Measurements from ENCODE around the gene ITGB5. TPM values are rescaled to one million over a fixed set of nuclear protein-coding genes. Genes with fewer than 3 reads are reported as not detected.

The ITGB5 gene
- total and polyA plus RNA-seq, 2 donors (not counting 3 experiments of a cell fraction or from before 2014, with no cell fraction given), result 144 to 170 TPM

- Histone ChIP-seq H3K27me3 (ENCODE audit: control insufficient read depth in 2 of 2, insufficient read depth in 2 of 2, low read length in 2 of 2) (no peaks in the 10 kb centered on the region), H2AFZ (ENCODE audit: low read depth, low read length) (no peak overlapping the region), H3K4me2 (ENCODE audit: insufficient read depth, low read length) (no peak overlapping the region), H3K4me3 (replicated peaks in 1 of 3; ENCODE audit: insufficient read depth in 1 of 3, low read depth in 1 of 3, low read length in 3 of 3) (no peak overlapping the region), H3K9me3 (replicated peaks; ENCODE audit: control insufficient read depth, insufficient read depth, low read length) (no peaks in the 10 kb centered on the region), H3K4me1 (ENCODE audit: control insufficient read depth, extremely low read depth, insufficient read depth, low read length) (peaks cover 11% of the 10 kb centered on the region), H3K79me2 (ENCODE audit: control insufficient read depth, insufficient read depth, low read length) (no peaks in the 10 kb centered on the region), H3K9ac (replicated peaks; ENCODE audit: extremely low read depth, insufficient read depth, low read length) (no peak overlapping the region), H3K9me1 (replicated peaks; ENCODE audit: control insufficient read depth, extremely low read depth, insufficient read depth, low read length) (no peaks in the 10 kb centered on the region), H3K27ac (ENCODE audit: insufficient read depth, low read depth, low read length) (no peak overlapping the region), H4K20me1 (replicated peaks; ENCODE audit: control insufficient read depth, extremely low read depth, insufficient read depth, low read length) (no peaks in the 10 kb centered on the region), H3K36me3 (ENCODE audit: control insufficient read depth in 2 of 2, extremely low read depth in 1 of 2, insufficient read depth in 2 of 2, low read length in 2 of 2) (no peaks in the 10 kb centered on the region)
- no peak for TF ChIP-seq MYC (IDR thresholded peaks at IDR 0.05; ENCODE audit: low read depth, low read length)
- no peak for TF ChIP-seq CTCF (IDR thresholded peaks at IDR 0.05; ENCODE audit: extremely low read depth in 1 of 2, insufficient read depth in 1 of 2, low read depth in 1 of 2, low read length in 2 of 2)
- TF ChIP-seq MAX (IDR thresholded peaks at IDR 0.05; ENCODE audit: insufficient read depth, insufficient read length), result no peak
- no peak for TF ChIP-seq GATA2 (IDR thresholded peaks at IDR 0.05; ENCODE audit: insufficient read depth, insufficient read length, low read depth, low read length)
- no peak for TF ChIP-seq JUN (IDR thresholded peaks at IDR 0.05; ENCODE audit: borderline replicate concordance, insufficient read depth, insufficient read length, low read depth)
- no peak for TF ChIP-seq POLR2A (IDR thresholded peaks at IDR 0.05; ENCODE audit: low read depth, low read length)
- no peak for TF ChIP-seq FOS (IDR thresholded peaks at IDR 0.05; ENCODE audit: borderline replicate concordance, insufficient read depth, low read length)
- no peak for TF ChIP-seq EZH2 (IDR thresholded peaks at IDR 0.05; ENCODE audit: borderline replicate concordance, low read depth, low read length, severe bottlenecking)
- no peak for TF ChIP-seq POLR2AphosphoS5 (IDR thresholded peaks at IDR 0.05; ENCODE audit: insufficient read depth, low read depth, low read length)
- DNase-seq (ENCODE audit: low read depth, low spot score) (no peak), FAIRE-seq (no peak)
- BruUV-seq (replicated peaks), result no TSS peak
- ChIA-PET CTCF (interaction anchor here (0.8 to 1.0 kb wide), 3 partner anchors 9 to 67 kb away, joined by 3 read pairs; no protein-coding TSS in a partner anchor), POLR2A (no interaction called here)
- intact Hi-C loops (cut with micrococcal nuclease), result no loop called here
- dilution Hi-C loops (cut with MboI; ENCODE audit: extremely low pct_ligation_motif_present, low sequenced_read_pairs), result no loop called here
Measured at GRCh38 chr3:124854009-124854408, 33.2 kb downstream of the ITGB5 start.

Measured in endothelial cell of umbilical vein (primary cell).